CD14-positive monocyte (primary cell): Measurements from ENCODE around the gene OPALIN. TPM values are rescaled to one million over a fixed set of nuclear protein-coding genes. Genes with fewer than 3 reads are reported as not detected.

ENCODE experiments used
- DNase-seq, 3 donors: peaks; one replicate each; pipeline ENCODE4 v3.0.0-alpha.2; 2011 to 2022
- H2AFZ ChIP-seq: 2 replicates; pipeline ENCODE4 v1.6.0; 2012; ENCODE audit warnings: mild to moderate bottlenecking, low read depth, low read length, inconsistent platforms; ENCODE audit not compliant: insufficient read depth, poor library complexity, severe bottlenecking
- H3K27ac ChIP-seq, 2 donors: 1 replicate in 1 of 2; 2 replicates in 1 of 2; pipeline ENCODE4 v1.5.1; 2012 to 2013; ENCODE audit warnings: low read length in 2 of 2, control low read depth in 1 of 2, inconsistent platforms in 1 of 2, low read depth in 1 of 2, mild to moderate bottlenecking in 1 of 2
- H3K27me3 ChIP-seq, 2 donors: one replicate each; pipeline versions ENCODE4 v1.6.0 to v1.6.1; 2011 to 2013; ENCODE audit warnings: low read length in 2 of 2; ENCODE audit not compliant: control insufficient read depth in 2 of 2, insufficient read depth in 2 of 2
- H3K36me3 ChIP-seq, 2 donors: replicated peaks in 1 of 2; 1 replicate in 1 of 2; 2 replicates in 1 of 2; pipeline versions ENCODE4 v1.5.1 to v1.6.1; 2012 to 2013; ENCODE audit warnings: low read length in 2 of 2, control low read depth in 1 of 2, inconsistent platforms in 1 of 2, mild to moderate bottlenecking in 1 of 2; ENCODE audit not compliant: insufficient read depth in 2 of 2, control insufficient read depth in 1 of 2
- H3K4me1 ChIP-seq, 2 donors: 1 replicate in 1 of 2; 2 replicates in 1 of 2; pipeline versions ENCODE4 v1.5.1 to v1.6.1; 2012 to 2013; ENCODE audit warnings: low read length in 2 of 2, control low read depth in 1 of 2, inconsistent platforms in 1 of 2, mild to moderate bottlenecking in 1 of 2, moderate library complexity in 1 of 2; ENCODE audit not compliant: insufficient read depth in 2 of 2, control insufficient read depth in 1 of 2
- H3K4me2 ChIP-seq: replicated peaks from 2 replicates; pipeline ENCODE3; 2012; ENCODE audit warnings: low read length, moderate library complexity, mild to moderate bottlenecking; ENCODE audit not compliant: poor library complexity, severe bottlenecking; ENCODE audit errors: extremely low read depth
- H3K4me3 ChIP-seq, 3 experiments: fragments of 200-600 bp in 1 of 3; sonication (generic) in 1 of 3; replicated peaks in 1 of 3; 1 replicate in 2 of 3; 2 replicates in 1 of 3; pipeline ENCODE4 v1.5.1; 2011 to 2013; ENCODE audit warnings: low read length in 3 of 3, mild to moderate bottlenecking in 3 of 3, control low read depth in 2 of 3, low read depth in 2 of 3, inconsistent platforms in 1 of 3, moderate library complexity in 1 of 3
- H3K79me2 ChIP-seq: 2 replicates; pipeline ENCODE4 v1.6.0; 2012; ENCODE audit warnings: mild to moderate bottlenecking, control low read depth, inconsistent platforms, low read length, moderate library complexity; ENCODE audit not compliant: insufficient read depth
- H3K9ac ChIP-seq: 2 replicates; pipeline ENCODE4 v1.6.0; 2017; ENCODE audit warnings: low read length, mild to moderate bottlenecking; ENCODE audit not compliant: insufficient read depth, poor library complexity, severe bottlenecking
- H3K9me3 ChIP-seq, 2 donors: replicated peaks in 1 of 2; 1 replicate in 1 of 2; 2 replicates in 1 of 2; pipeline versions ENCODE4 v1.5.1 to v1.6.1; 2012 to 2013; ENCODE audit warnings: low read length in 2 of 2, control low read depth in 1 of 2; ENCODE audit not compliant: control insufficient read depth in 1 of 2, insufficient read depth in 1 of 2
- H4K20me1 ChIP-seq: 2 replicates; pipeline ENCODE4 v1.6.0; 2012; ENCODE audit warnings: mild to moderate bottlenecking, low read length, control low read depth, moderate library complexity; ENCODE audit not compliant: insufficient read depth
- H3K27ac Mint-ChIP-seq, 7 donors: one replicate each; pipeline ENCODE4 v1.8.0; 2020; ENCODE audit warnings: mild to moderate bottlenecking in 7 of 7, mixed read lengths in 7 of 7, moderate library complexity in 6 of 7, inconsistent platforms in 2 of 7
- H3K27me3 Mint-ChIP-seq, 3 donors: one replicate each; pipeline ENCODE4 v1.8.0; 2021 to 2022; ENCODE audit warnings: low read depth in 3 of 3, mild to moderate bottlenecking in 3 of 3, mixed read lengths in 3 of 3, moderate library complexity in 3 of 3, inconsistent platforms in 1 of 3
- H3K36me3 Mint-ChIP-seq, 2 donors: one replicate each; pipeline ENCODE4 v1.8.0; 2020; ENCODE audit warnings: mixed read lengths in 2 of 2, inconsistent platforms in 1 of 2, mild to moderate bottlenecking in 1 of 2
- H3K4me1 Mint-ChIP-seq: one replicate; pipeline ENCODE4 v1.8.0; 2020; ENCODE audit warnings: mild to moderate bottlenecking, mixed read lengths
- H3K4me3 Mint-ChIP-seq, 2 donors: one replicate each; pipeline ENCODE4 v1.8.0; 2020; ENCODE audit warnings: mild to moderate bottlenecking in 2 of 2, mixed read lengths in 2 of 2, moderate library complexity in 1 of 2
- H3K9me3 Mint-ChIP-seq, 7 donors: one replicate each; pipeline ENCODE4 v1.8.0; 2020 to 2022; ENCODE audit warnings: mixed read lengths in 7 of 7, mild to moderate bottlenecking in 6 of 7, moderate library complexity in 6 of 7, inconsistent platforms in 2 of 7
- WGBS: methylation state at CpG from one replicate; pipeline ENCODE4 v1.1.5; 2013; ENCODE audit warnings: missing lambda C conversion rate; ENCODE audit not compliant: insufficient coverage; 5-methylcytosine and 5-hydroxymethylcytosine counted together
- intact Hi-C, 2 donors: fragments of 100-400 bp; cut with micrococcal nuclease; formaldehyde crosslinking; loops; one replicate each; pipeline versions ENCODE4 v1.15.0 to v1.15.1; 2023
- polyA plus RNA-seq, 3 donors: library from polyadenylated mRNA; depleted of rRNA in 1 of 3; unstranded in 2 of 3; stranded (reverse) in 1 of 3; fragments of 300-500 nt in 2 of 3; fragments of >200 nt in 1 of 3; fragmentation: Illumina TruSeq in 2 of 3; gene quantifications; 1 replicate in 2 of 3; 2 replicates in 1 of 3; pipeline ENCODE4 v1.2.3, GENCODE V29; 2012 to 2021
- TF ChIP-seq, protein P1 (sequence below): fragments of 200-600 bp; IDR thresholded peaks from one replicate; pipeline ENCODE4 v1.8.0; 2022; ENCODE audit warnings: antibody characterized with exemption, mild to moderate bottlenecking

OPALIN gene
- polyA plus RNA-seq, 3 donors = not detected

DNA sequence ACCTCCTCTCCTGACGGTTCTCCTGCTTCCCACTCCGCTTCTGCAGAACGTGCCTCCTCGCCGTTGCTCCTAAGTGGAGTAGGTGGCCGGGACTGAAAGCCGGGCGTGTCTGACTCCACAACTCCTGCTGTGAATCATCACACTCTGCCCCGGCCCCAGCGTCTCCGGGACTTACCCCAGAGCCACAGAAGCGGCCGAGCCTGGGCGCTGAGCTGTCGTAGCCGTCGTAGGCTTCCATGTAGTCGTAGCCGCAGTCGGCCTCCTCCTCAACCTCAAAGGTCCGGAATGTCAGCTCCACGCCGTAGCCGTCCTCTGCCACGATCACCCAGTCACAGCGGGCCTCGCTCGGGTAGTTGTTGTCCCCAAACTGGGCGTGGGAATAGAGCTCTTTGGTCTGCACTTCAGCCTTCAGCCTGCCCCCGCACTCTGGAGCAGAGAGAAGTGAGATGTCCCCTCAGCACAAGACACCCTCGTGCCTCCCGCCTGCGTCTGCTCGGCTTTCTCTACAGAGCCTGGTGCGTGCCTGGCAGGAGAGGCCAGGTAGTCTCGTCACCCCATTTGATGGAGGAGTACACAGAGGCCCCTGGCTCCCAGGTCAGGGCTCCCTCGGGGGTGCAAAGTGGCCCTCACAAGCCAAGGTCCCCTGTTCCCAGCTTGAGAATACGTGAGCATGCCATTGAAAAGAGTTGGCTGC, 11.2 kb upstream of the OPALIN start:
- Mint-ChIP-seq H3K27me3 (peaks cover 15 to 19% (median 16%) of the 10 kb centered on the region in 3 donors), H3K4me3 (no peak overlapping the region), H3K27ac (no peak overlapping the region), H3K4me1 (peaks cover 8% of the 10 kb centered on the region), H3K36me3 (no peaks in the 10 kb centered on the region), H3K9me3 (peaks cover 0 to 2% (median 0%) of the 10 kb centered on the region in 7 donors)
- Histone ChIP-seq H3K4me3 (no peak overlapping the region), H3K36me3 (no peaks in the 10 kb centered on the region), H3K27me3 (peaks cover 0 to 5% of the 10 kb centered on the region in 2 donors), H3K9me3 (no peaks in the 10 kb centered on the region), H3K79me2 (no peaks in the 10 kb centered on the region), H3K4me1 (peaks cover 5 to 6% of the 10 kb centered on the region in 2 donors), H4K20me1 (no peaks in the 10 kb centered on the region), H2AFZ (no peak overlapping the region), H3K9ac (no peak overlapping the region), H3K4me2 (no peak overlapping the region), H3K27ac (no peak overlapping the region)
- TF ChIP-seq, protein P1, sequence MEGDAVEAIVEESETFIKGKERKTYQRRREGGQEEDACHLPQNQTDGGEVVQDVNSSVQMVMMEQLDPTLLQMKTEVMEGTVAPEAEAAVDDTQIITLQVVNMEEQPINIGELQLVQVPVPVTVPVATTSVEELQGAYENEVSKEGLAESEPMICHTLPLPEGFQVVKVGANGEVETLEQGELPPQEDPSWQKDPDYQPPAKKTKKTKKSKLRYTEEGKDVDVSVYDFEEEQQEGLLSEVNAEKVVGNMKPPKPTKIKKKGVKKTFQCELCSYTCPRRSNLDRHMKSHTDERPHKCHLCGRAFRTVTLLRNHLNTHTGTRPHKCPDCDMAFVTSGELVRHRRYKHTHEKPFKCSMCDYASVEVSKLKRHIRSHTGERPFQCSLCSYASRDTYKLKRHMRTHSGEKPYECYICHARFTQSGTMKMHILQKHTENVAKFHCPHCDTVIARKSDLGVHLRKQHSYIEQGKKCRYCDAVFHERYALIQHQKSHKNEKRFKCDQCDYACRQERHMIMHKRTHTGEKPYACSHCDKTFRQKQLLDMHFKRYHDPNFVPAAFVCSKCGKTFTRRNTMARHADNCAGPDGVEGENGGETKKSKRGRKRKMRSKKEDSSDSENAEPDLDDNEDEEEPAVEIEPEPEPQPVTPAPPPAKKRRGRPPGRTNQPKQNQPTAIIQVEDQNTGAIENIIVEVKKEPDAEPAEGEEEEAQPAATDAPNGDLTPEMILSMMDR = no peak
- intact Hi-C loops = loop anchor here in 1 of 2 donors (10.0 kb wide), 1 partner anchor 215 kb away; the partner anchor contains the start of gene TM9SF3
- DNase-seq = no peak
- WGBS = 93% methylated on average over 38 of the region's 38 CpGs

DNA sequence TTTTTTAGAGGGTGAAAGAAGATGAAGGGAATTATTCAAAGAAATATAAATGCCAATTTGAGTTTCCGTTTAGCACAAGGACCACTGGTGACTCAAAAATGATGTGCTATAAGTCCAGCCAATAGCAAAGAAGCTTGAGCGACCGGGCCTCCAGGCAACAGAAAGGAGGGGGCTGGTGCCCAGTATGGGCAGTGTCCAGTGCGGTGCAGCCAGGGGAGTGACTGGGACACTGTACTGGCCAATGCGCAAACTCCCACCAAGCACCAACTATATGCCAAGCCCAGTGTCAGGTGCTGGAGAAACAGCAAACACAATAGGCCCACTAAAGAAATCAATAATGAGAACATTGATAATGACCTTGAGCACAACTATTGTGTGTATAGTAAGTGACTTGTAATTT, 10.2 kb upstream of the OPALIN start:
- H3K27me3 Mint-ChIP-seq = peaks cover 7 to 10% (median 9%) of the 10 kb centered on the region in 3 donors
- Histone ChIP-seq H3K4me3 (no peak overlapping the region), H2AFZ (no peak overlapping the region), H3K9ac (no peak overlapping the region), H3K79me2 (no peaks in the 10 kb centered on the region), H3K27me3 (no peaks in the 10 kb centered on the region), H3K36me3 (no peaks in the 10 kb centered on the region), H3K27ac (no peak overlapping the region), H4K20me1 (no peaks in the 10 kb centered on the region), H3K4me1 (no peaks in the 10 kb centered on the region), H3K4me2 (no peak overlapping the region), H3K9me3 (no peaks in the 10 kb centered on the region)
- no peaks in the 10 kb centered on the region for H3K9me3 Mint-ChIP-seq
- no CpG with 5 or more reads among the region's 5 CpGs for WGBS
- H3K4me1 Mint-ChIP-seq = no peaks in the 10 kb centered on the region
- TF ChIP-seq, protein P1 = no peak
- no peak overlapping the region for H3K4me3 Mint-ChIP-seq
- DNase-seq = no peak
- intact Hi-C loops = no loop called here
- H3K27ac Mint-ChIP-seq = no peak overlapping the region
- H3K36me3 Mint-ChIP-seq = no peaks in the 10 kb centered on the region
